GM12892 (cell line): ENCODE measurements around the gene PDIA5.

Experiments used
- POLR2A ChIP-seq: IDR thresholded peaks from 2 replicates; pipeline ENCODE4 v1.6.1; 2011; ENCODE audit warnings: low read depth, low read length, control low read depth
- POLR2AphosphoS5 ChIP-seq: IDR thresholded peaks from 2 replicates; pipeline ENCODE4 v1.6.1; 2011; ENCODE audit warnings: low read depth, low read length, control low read depth
- TAF1 ChIP-seq: IDR thresholded peaks from 2 replicates; pipeline ENCODE4 v1.6.1; 2011; ENCODE audit warnings: low read depth, mild to moderate bottlenecking, control low read depth, low read length, borderline replicate concordance

DNA sequence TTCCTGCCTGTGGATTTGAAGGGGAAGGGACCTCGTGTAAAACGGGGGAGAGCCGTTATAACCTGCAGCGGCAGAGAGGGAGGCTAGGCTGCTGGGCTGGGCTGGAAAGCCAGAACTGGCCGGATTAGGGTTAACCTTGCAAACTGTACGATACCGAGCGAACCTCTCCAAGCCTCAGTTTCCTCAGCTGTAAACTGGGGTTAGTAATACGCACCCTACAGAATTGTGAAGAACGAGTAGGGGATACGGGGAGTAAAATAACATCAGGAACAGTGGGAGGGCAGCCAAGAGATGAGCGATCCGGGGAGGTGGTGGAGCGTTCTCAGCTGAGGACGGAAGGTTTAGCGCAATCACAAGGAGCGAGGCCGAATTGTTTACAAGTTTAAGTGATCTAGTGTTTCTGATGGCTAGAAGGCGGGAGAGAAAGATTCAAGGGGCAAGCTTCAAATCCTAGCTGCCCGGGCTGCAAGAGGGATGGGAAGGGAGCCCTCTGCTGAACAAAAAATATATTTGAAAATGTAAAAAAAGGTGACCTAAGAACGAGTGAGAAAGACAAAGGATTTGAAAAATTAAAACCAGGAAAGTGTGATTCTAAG is 38.5 kb upstream of the PDIA5 start:
- TF ChIP-seq POLR2A: no peak
- no peak for TF ChIP-seq POLR2AphosphoS5
- no peak for TF ChIP-seq TAF1
